ENCODE measurements around the gene HEXIM2.

Gene HEXIM2

DNA sequence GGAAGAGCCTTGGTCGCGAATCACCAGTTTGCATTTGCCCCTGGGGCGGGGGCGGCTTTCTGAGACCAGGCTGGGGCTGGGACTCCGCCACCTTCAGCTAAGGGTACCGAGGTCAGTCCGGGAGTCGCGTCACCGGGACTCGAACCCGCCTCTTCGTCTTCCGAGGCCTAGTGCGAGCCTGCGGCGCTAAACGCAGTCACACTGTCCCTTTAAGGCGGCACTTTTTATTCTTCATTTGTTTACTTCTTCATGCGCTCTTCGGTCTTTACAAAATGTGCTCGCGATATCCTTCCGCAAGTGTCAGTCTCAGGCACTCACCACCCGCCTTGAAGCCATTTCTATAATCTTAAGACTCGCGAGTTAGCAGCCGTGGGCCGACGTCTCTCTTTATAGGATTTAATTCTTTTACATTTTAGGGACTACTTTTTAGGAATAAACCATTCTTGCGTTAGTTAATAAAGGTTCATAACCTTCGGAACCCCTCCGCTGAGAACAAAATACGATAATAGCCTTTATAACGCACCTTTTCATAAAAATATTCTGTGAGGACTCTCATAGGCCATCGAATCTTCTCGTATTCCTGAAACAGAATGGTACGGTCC is 14.0 kb upstream of the HEXIM2 start:
- Histone ChIP-seq H3K4me1 (ENCODE audit: control insufficient read depth, insufficient read depth, low read length) (peaks cover 37% of the 10 kb centered on the region), H3K27me3 (ENCODE audit: control insufficient read depth, insufficient read depth, low read length) (no peaks in the 10 kb centered on the region), H3K4me3 (ENCODE audit: low read length) (peak overlapping the region; percentile 82), H3K36me3 (ENCODE audit: insufficient read depth, low read length) (peaks cover 5% of the 10 kb centered on the region), H3K4me2 (ENCODE audit: low read length) (peak overlapping the region; percentile 93), H3K9ac (ENCODE audit: low read depth, low read length) (peak overlapping the region; percentile 98), H3K9me3 (replicated peaks; ENCODE audit: low read length) (no peaks in the 10 kb centered on the region)

DNA sequence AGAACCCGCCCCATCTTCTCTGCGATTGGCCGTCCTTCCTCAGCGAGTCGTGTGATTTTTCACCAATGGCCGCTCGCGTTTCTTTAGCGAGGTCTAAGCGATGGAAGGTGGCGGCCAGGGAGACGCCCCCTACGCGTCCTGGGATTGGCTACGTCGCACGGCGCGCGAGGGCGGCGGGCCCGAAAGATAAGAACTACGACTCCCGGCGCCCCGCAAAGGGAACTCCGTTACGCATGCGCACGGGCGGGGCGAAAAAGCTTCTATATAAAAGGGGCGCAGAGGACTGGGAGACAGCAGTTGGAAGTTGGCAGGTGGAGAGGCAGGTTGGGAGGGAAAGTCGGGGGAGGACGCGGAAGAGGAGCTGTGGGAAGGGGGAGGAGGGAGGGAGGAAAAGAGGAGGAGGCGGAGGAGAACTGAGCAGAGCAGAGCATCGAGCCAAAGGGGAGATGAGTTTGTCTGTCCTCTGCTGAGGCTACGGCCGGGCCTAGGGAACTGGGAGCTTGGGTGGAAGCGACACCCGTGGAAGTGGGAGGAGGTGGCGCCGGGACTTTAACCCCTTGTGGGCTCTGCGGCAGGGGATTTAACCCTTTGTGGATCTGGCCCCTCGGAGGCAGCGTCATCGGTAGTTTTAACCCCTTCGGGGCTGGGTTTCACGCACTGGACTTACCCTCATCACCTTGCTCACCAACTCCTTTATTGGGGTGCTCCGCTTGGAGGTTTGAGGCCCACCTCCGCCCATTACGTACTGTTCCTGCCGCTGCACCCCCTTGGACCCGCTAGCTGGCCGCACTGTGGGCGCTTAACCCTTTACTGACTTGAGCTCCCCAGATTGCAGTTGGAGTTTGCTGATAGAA is 13.3 kb upstream of the HEXIM2 start, which contains the start of gene HEXIM1:
Gene HEXIM1, plus strand, starts transcription at position 293 of the 854 bp plus-strand sequence. CDS start 716 bp downstream, outside the sequence.
- no peaks in the 10 kb centered on the region for H3K27me3 ChIP-seq (ENCODE audit: control insufficient read depth, insufficient read depth, low read length)
- peak within 1 kb of the TSS; percentile 98 for H3K9ac ChIP-seq (ENCODE audit: low read depth, low read length)
- peak within 1 kb of the TSS; percentile 90 for H3K4me3 ChIP-seq (ENCODE audit: low read length)
- peak within 1 kb of the TSS; percentile 95 for H3K4me2 ChIP-seq (ENCODE audit: low read length)
- peaks cover 5% of the 10 kb centered on the region for H3K36me3 ChIP-seq (ENCODE audit: insufficient read depth, low read length)
- H3K9me3 ChIP-seq (replicated peaks; ENCODE audit: low read length), result no peaks in the 10 kb centered on the region
- H3K4me1 ChIP-seq (ENCODE audit: control insufficient read depth, insufficient read depth, low read length), result peaks cover 36% of the 10 kb centered on the region

DNA sequence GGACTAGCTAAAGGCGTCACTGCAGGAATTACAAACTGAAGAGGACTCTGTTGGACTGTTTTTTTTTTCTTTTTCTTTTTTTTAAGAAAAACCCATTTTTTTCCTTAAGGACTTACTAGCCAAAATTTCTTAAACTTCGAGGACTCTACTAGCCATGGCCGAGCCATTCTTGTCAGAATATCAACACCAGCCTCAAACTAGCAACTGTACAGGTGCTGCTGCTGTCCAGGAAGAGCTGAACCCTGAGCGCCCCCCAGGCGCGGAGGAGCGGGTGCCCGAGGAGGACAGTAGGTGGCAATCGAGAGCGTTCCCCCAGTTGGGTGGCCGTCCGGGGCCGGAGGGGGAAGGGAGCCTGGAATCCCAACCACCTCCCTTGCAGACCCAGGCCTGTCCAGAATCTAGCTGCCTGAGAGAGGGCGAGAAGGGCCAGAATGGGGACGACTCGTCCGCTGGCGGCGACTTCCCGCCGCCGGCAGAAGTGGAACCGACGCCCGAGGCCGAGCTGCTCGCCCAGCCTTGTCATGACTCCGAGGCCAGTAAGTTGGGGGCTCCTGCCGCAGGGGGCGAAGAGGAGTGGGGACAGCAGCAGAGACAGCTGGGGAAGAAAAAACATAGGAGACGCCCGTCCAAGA is 12.5 kb upstream of the HEXIM2 start:
- Histone ChIP-seq H3K4me3 (ENCODE audit: low read length) (peak overlapping the region; percentile 90), H3K9ac (ENCODE audit: low read depth, low read length) (peak overlapping the region; percentile 94), H3K4me1 (ENCODE audit: control insufficient read depth, insufficient read depth, low read length) (peaks cover 29% of the 10 kb centered on the region), H3K9me3 (replicated peaks; ENCODE audit: low read length) (no peaks in the 10 kb centered on the region), H3K27me3 (ENCODE audit: control insufficient read depth, insufficient read depth, low read length) (no peaks in the 10 kb centered on the region), H3K4me2 (ENCODE audit: low read length) (peak overlapping the region; percentile 95), H3K36me3 (ENCODE audit: insufficient read depth, low read length) (peaks cover 5% of the 10 kb centered on the region)

- no peaks in the 10 kb centered on the region for H3K27me3 ChIP-seq (ENCODE audit: control insufficient read depth, insufficient read depth, low read length)
- H3K4me3 ChIP-seq (ENCODE audit: low read length), result peak overlapping the region; percentile 90
Measured at GRCh38 chr17:45149669-45150664, 11.7 kb upstream of the HEXIM2 start.

GRCh38 chr17:45150911-45151809 is 10.5 kb upstream of the HEXIM2 start:
- Histone ChIP-seq H3K9me3 (replicated peaks; ENCODE audit: low read length) (no peaks in the 10 kb centered on the region), H3K27me3 (ENCODE audit: control insufficient read depth, insufficient read depth, low read length) (no peaks in the 10 kb centered on the region), H3K4me3 (ENCODE audit: low read length) (peak overlapping the region; percentile 90), H3K4me1 (ENCODE audit: control insufficient read depth, insufficient read depth, low read length) (peaks cover 18% of the 10 kb centered on the region), H3K9ac (ENCODE audit: low read depth, low read length) (peak overlapping the region; percentile 94), H3K4me2 (ENCODE audit: low read length) (peak overlapping the region; percentile 95), H3K36me3 (ENCODE audit: insufficient read depth, low read length) (peaks cover 5% of the 10 kb centered on the region)

More at GRCh38 chr17:45149669-45150664, 11.7 kb upstream of the HEXIM2 start:
- Histone ChIP-seq H3K36me3 (ENCODE audit: insufficient read depth, low read length) (peaks cover 5% of the 10 kb centered on the region), H3K4me2 (ENCODE audit: low read length) (peak overlapping the region; percentile 95), H3K4me1 (ENCODE audit: control insufficient read depth, insufficient read depth, low read length) (peaks cover 21% of the 10 kb centered on the region), H3K9ac (ENCODE audit: low read depth, low read length) (peak overlapping the region; percentile 94), H3K9me3 (replicated peaks; ENCODE audit: low read length) (no peaks in the 10 kb centered on the region)

- Histone ChIP-seq H3K27me3 (ENCODE audit: control insufficient read depth, insufficient read depth, low read length) (no peaks in the 10 kb centered on the region), H3K4me3 (ENCODE audit: low read length) (no peak overlapping the region), H3K4me1 (ENCODE audit: control insufficient read depth, insufficient read depth, low read length) (peaks cover 29% of the 10 kb centered on the region)
Measured at GRCh38 chr17:45155029-45155428, 6.6 kb upstream of the HEXIM2 start.

GRCh38 chr17:45155483-45155882 is 6.2 kb upstream of the HEXIM2 start:
- H3K27me3 ChIP-seq (ENCODE audit: control insufficient read depth, insufficient read depth, low read length), result no peaks in the 10 kb centered on the region
- H3K36me3 ChIP-seq (ENCODE audit: insufficient read depth, low read length), result no peaks in the 10 kb centered on the region
- no peak overlapping the region for H3K4me3 ChIP-seq (ENCODE audit: low read length)
- H3K4me1 ChIP-seq (ENCODE audit: control insufficient read depth, insufficient read depth, low read length), result peaks cover 31% of the 10 kb centered on the region
- no peak overlapping the region for H3K4me2 ChIP-seq (ENCODE audit: low read length)
- no peak overlapping the region for H3K9ac ChIP-seq (ENCODE audit: low read depth, low read length)
- no peaks in the 10 kb centered on the region for H3K9me3 ChIP-seq (replicated peaks; ENCODE audit: low read length)

More at GRCh38 chr17:45155029-45155428, 6.6 kb upstream of the HEXIM2 start:
- Histone ChIP-seq H3K9me3 (replicated peaks; ENCODE audit: low read length) (no peaks in the 10 kb centered on the region), H3K9ac (ENCODE audit: low read depth, low read length) (no peak overlapping the region), H3K4me2 (ENCODE audit: low read length) (no peak overlapping the region), H3K36me3 (ENCODE audit: insufficient read depth, low read length) (no peaks in the 10 kb centered on the region)

DNA sequence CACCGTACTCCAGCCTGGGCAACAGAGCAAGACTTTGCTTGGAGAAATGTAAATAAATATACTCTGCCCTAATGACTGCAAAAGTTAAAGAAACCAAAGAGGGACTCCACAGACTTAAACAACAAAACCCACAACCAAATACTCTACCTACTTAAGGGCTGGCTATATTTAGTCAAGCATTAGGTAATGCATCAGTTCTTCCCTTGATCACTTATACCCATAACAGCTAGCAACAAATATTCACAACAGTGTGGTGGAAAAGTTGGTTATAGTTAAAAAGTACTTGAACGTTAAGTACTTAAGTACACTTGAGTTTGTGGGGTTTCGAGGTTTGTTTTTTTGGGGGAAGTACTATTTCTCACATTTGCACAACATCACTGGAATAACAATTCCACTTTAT is 5.4 kb upstream of the HEXIM2 start:
- H3K36me3 ChIP-seq (ENCODE audit: insufficient read depth, low read length), result no peaks in the 10 kb centered on the region
- H3K4me3 ChIP-seq (ENCODE audit: low read length), result no peak overlapping the region
- no peak overlapping the region for H3K9ac ChIP-seq (ENCODE audit: low read depth, low read length)
- no peaks in the 10 kb centered on the region for H3K9me3 ChIP-seq (replicated peaks; ENCODE audit: low read length)
- peaks cover 31% of the 10 kb centered on the region for H3K4me1 ChIP-seq (ENCODE audit: control insufficient read depth, insufficient read depth, low read length)
- H3K27me3 ChIP-seq (ENCODE audit: control insufficient read depth, insufficient read depth, low read length), result no peaks in the 10 kb centered on the region
- H3K4me2 ChIP-seq (ENCODE audit: low read length), result no peak overlapping the region

DNA sequence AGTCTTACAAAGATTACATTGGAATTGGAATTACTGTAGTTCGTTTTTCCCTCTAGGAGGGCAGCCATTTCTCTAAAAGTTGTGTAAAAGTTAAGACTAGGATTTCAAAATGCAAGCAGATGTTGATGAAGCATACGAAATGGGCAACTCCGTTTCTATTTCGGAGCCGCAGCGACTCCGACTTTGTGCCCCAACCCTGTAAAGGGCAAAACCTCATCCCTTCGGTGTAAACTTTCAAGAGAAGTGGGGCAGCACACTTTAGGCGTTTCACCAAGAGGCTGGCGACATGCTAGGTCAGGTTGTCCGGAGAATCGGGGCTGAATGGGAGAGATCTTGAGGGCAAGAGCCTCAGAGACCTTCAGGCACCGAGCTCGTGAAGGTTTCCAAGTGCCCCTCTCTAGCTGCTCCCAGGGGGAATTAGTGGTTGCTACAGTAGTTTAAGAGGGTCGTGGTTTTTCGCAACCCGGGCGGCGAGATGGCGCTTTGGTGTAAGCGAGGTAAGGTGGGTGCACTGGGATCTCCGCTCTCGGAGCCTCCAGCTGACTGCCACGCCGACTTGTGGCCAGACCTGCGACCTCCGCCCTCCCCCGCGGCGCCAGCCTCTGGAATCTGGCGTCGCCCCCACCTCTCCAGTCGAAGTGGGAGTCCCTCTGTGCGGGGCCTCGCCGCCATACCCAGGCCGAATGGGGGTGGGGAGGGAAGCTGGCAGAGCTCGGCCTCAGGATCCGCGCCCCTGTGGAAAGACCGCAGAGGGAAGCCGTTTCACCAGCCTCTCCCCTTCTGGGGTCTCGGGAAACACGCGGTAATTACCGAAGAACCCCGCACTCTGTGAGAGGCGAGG is 1.0 kb upstream of the HEXIM2 start:
- H3K9me3 ChIP-seq (replicated peaks; ENCODE audit: low read length), result no peaks in the 10 kb centered on the region
- H3K9ac ChIP-seq (ENCODE audit: low read depth, low read length), result peak overlapping the region; percentile 99
- H3K27me3 ChIP-seq (ENCODE audit: control insufficient read depth, insufficient read depth, low read length), result no peaks in the 10 kb centered on the region
- H3K36me3 ChIP-seq (ENCODE audit: insufficient read depth, low read length), result no peaks in the 10 kb centered on the region
- peak overlapping the region; percentile 93 for H3K4me2 ChIP-seq (ENCODE audit: low read length)
- H3K4me3 ChIP-seq (ENCODE audit: low read length), result peak overlapping the region; percentile 96
- H3K4me1 ChIP-seq (ENCODE audit: control insufficient read depth, insufficient read depth, low read length), result peaks cover 42% of the 10 kb centered on the region

All from skeletal muscle satellite cell (primary cell).